Ectodermal cell (in vitro differentiated cells): Measurements from ENCODE around the gene CANT1.

Experiments
- H3K27ac ChIP-seq: 2 replicates; pipeline ENCODE4 v1.7.0; 2013; ENCODE audit warnings: mild to moderate bottlenecking, low read depth, low read length; ENCODE audit not compliant: insufficient read depth, poor library complexity, severe bottlenecking
- H3K27me3 ChIP-seq: 2 replicates; pipeline ENCODE4 v1.7.0; 2013; ENCODE audit warnings: mild to moderate bottlenecking, low read length; ENCODE audit not compliant: insufficient read depth, control insufficient read depth, poor library complexity, severe bottlenecking
- H3K36me3 ChIP-seq: one replicate; pipeline ENCODE4 v1.7.0; 2013; ENCODE audit warnings: low read length; ENCODE audit not compliant: control insufficient read depth, insufficient read depth
- H3K4me1 ChIP-seq: one replicate; pipeline ENCODE4 v1.7.0; 2013; ENCODE audit warnings: low read length; ENCODE audit not compliant: control insufficient read depth, insufficient read depth
- H3K4me3 ChIP-seq: 2 replicates; pipeline ENCODE4 v1.7.0; 2013; ENCODE audit warnings: low read depth, low read length, control low read depth; ENCODE audit not compliant: insufficient read depth
- H3K9me3 ChIP-seq: 2 replicates; pipeline ENCODE4 v1.7.0; 2013; ENCODE audit warnings: mild to moderate bottlenecking, low read length, moderate library complexity; ENCODE audit not compliant: control insufficient read depth
- WGBS, 2 experiments: methylation state at CpG; one replicate each; pipeline ENCODE4 v1.1.7; 2013; ENCODE audit warnings: missing lambda C conversion rate in 2 of 2; 5-methylcytosine and 5-hydroxymethylcytosine counted together

Gene CANT1

GRCh38 chr17:79000396-79001189, 9.0 kb downstream of the CANT1 start:
- Histone ChIP-seq H3K4me1 (peaks cover 7% of the 10 kb centered on the region), H3K27me3 (no peaks in the 10 kb centered on the region), H3K9me3 (no peaks in the 10 kb centered on the region), H3K36me3 (peaks cover 13% of the 10 kb centered on the region), H3K4me3 (no peak overlapping the region), H3K27ac (no peak overlapping the region)
- 92 to 94% methylated on average over 25 of the region's 25 CpGs for WGBS, 2 experiments

DNA sequence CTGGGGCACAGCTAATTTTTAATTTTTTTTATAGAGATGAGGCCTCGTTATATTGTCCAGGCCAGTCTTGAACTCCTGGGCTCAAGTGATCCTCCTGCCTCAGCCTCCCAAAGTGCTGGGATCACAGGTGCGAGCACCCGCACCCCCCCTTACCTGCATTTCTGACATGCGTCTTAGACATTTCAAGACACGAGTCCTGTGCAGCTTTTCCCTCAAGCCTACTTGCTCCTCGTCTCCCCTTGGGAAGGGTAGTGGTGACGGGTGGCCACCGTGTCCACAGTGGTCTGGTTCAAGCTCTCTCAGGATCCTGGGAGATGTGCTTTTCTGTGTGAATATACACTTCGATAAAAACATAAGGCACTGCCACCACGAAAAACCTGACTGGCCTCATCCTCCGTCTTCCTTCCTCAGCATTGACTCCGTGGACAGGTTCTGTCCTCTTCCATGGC, 9.6 kb downstream of the CANT1 start:
- peaks cover 16% of the 10 kb centered on the region for H3K36me3 ChIP-seq
- H3K4me1 ChIP-seq: peaks cover 7% of the 10 kb centered on the region
- no peak overlapping the region for H3K27ac ChIP-seq
- WGBS, 2 experiments: 95 to 97% methylated on average over 12 of the region's 12 CpGs
- H3K27me3 ChIP-seq: no peaks in the 10 kb centered on the region
- H3K9me3 ChIP-seq: no peaks in the 10 kb centered on the region
- H3K4me3 ChIP-seq: no peak overlapping the region

- Histone ChIP-seq H3K36me3 (peaks cover 18% of the 10 kb centered on the region), H3K27ac (no peak overlapping the region), H3K4me3 (no peak overlapping the region), H3K9me3 (no peaks in the 10 kb centered on the region), H3K27me3 (no peaks in the 10 kb centered on the region), H3K4me1 (peaks cover 7% of the 10 kb centered on the region)
- WGBS, 2 experiments: 93% methylated on average over 17 of the region's 17 CpGs
Observed at GRCh38 chr17:78999056-78999768, 10.4 kb downstream of the CANT1 start.

DNA sequence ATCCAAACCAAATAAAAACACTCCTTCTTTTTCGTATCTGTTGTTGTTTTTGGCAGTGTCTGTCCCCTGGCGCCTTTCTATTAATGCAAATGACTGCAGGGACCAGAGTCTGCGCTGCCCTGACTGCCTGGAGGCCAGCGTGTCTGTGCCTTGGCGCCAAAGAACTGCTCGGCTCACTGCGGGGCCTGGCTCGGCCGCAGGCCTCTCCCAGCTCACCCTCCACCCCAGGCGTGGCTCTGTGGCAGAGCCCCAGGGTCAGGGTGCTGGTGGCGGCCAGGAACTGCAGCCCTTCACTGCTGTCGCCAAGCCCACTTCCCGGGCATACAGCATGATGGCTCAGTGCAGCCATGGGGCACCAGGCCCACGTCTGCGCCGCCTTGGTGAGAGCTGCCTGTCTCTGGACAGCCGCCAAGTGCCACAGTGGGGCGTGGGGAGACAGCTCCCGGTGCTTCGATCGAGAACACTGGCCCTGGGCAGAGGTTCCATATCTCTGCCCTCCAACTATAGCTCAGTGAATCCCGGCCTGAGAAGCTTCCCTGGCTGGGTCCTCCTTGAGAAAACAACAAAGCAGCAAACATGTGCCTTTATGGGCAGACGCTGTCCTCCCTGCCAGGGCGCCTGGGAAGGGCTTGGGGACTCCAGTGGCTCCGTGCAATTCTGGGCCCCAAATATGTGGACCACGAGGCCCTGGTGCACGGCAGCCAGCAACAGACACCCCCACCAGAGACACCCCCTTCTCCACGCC, 11.1 kb downstream of the CANT1 start:
- peaks cover 4% of the 10 kb centered on the region for H3K4me1 ChIP-seq
- H3K9me3 ChIP-seq: no peaks in the 10 kb centered on the region
- no peak overlapping the region for H3K27ac ChIP-seq
- no peaks in the 10 kb centered on the region for H3K27me3 ChIP-seq
- WGBS, 2 experiments: 94% methylated on average over 28 of the region's 28 CpGs
- no peak overlapping the region for H3K4me3 ChIP-seq
- peaks cover 18% of the 10 kb centered on the region for H3K36me3 ChIP-seq

DNA sequence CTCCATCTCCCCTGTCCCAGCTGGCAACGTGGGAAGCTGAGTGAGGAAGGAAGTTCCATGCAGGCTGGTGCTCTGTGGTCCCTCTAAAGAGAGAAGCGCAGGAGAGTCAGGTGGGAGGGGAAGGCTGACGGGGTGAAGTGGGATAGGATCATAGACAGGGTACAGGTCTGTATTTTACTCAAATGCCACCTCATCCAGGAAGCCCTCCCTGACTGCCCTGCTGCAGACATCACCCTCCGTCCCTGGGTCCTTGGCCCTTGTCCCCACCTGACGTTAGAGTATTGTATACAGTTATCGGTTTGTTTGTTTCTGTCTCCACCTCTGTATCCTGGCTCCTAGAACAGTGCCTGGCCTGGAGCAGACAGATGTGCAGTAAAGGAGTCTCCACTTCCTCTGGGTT, 11.7 kb downstream of the CANT1 start:
- Histone ChIP-seq H3K4me3 (no peak overlapping the region), H3K27me3 (no peaks in the 10 kb centered on the region), H3K36me3 (peaks cover 18% of the 10 kb centered on the region), H3K4me1 (no peaks in the 10 kb centered on the region), H3K27ac (no peak overlapping the region), H3K9me3 (no peaks in the 10 kb centered on the region)
- WGBS, 2 experiments: 95 to 96% methylated on average over 6 of the region's 6 CpGs

DNA sequence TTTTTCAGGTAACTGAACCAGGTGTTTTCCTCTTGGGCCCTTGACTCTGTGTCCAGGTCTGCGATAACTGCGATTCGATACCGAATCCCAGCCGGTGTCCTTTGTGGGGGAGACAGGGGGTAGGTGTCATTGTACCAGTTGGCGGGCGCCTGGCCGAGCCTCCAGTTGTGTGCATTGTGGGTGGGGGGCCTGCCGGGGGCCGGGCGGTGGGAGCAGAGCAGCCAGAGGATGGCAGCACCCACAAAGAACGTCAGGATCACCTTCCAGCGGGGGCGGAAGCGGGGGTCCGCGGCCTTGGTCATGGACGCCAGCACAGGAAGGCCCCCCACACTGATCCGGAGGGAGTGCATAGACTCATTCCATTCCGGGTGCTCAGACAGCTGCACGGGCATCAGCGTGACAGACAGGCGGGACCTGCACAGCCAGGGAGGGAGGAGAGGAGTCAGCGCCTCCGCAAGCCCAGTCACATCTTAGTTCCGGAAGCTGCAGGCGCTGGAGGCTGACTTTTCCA, 12.3 kb downstream of the CANT1 start:
- WGBS, 2 experiments: 96 to 97% methylated on average over 27 of the region's 27 CpGs
- Histone ChIP-seq H3K4me3 (no peak overlapping the region), H3K4me1 (no peaks in the 10 kb centered on the region), H3K36me3 (peaks cover 18% of the 10 kb centered on the region), H3K27ac (no peak overlapping the region), H3K9me3 (no peaks in the 10 kb centered on the region), H3K27me3 (no peaks in the 10 kb centered on the region)

GRCh38 chr17:78996781-78997201, 12.8 kb downstream of the CANT1 start:
- Histone ChIP-seq H3K4me1 (no peaks in the 10 kb centered on the region), H3K27me3 (no peaks in the 10 kb centered on the region), H3K36me3 (peaks cover 18% of the 10 kb centered on the region), H3K9me3 (no peaks in the 10 kb centered on the region), H3K4me3 (no peak overlapping the region), H3K27ac (no peak overlapping the region)
- WGBS, 2 experiments: 96% methylated on average over 16 of the region's 16 CpGs

- Histone ChIP-seq H3K36me3 (peaks cover 18% of the 10 kb centered on the region), H3K27me3 (no peaks in the 10 kb centered on the region), H3K9me3 (no peaks in the 10 kb centered on the region), H3K4me3 (no peak overlapping the region), H3K4me1 (no peaks in the 10 kb centered on the region), H3K27ac (no peak overlapping the region)
- 94 to 95% methylated on average over 18 of the region's 18 CpGs for WGBS, 2 experiments
Observed at GRCh38 chr17:78995761-78996451, 13.7 kb downstream of the CANT1 start.

DNA sequence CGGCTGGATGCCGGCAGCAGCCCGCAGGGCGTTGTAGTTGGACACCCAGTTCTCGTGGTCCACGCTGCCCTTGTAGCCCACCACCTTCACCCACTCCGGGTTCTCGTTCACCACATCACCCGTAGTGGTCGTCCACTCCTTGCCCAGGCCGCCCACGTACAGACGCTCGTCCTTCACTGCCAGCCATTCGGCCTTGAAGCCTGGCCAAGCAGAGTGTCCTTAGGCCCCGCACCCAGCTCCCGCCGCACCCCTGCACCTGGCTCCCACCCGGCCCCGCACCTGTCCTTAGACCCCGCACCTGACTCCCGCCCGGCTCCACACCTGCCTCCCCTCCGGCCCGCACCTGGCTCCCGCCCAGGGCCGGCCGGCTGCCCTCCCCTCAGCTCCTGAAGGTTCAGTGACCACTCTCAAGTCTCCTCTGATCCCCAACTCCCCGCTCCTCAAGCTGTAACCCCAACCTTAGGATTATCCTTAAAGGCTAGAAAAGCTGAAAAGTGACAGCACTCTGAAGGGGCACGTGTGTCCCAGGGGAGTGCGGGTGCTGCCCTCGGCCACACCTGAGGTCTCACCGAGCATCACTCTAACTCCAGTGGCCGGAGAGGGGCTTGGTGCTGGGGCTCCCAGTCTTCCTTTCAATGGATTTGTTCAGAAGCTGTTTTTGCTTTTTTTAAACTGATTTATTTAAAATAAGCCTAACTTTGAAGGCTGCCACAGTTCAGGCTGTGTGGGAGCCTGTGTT, 14.4 kb downstream of the CANT1 start:
- no peak overlapping the region for H3K4me3 ChIP-seq
- WGBS, 2 experiments: 96% methylated on average over 34 of the region's 34 CpGs

More for the DNA sequence above, 14.4 kb downstream of the CANT1 start:
- no peaks in the 10 kb centered on the region for H3K27me3 ChIP-seq
- no peak overlapping the region for H3K27ac ChIP-seq
- no peaks in the 10 kb centered on the region for H3K4me1 ChIP-seq
- H3K36me3 ChIP-seq: peaks cover 18% of the 10 kb centered on the region
- H3K9me3 ChIP-seq: no peaks in the 10 kb centered on the region
